Astrocyte of the cerebellum (primary cell): Measurements from ENCODE around the gene INSYN2B.

Experiments
- DNase-seq: peaks from one replicate; pipeline ENCODE4 v3.0.0-alpha.2; 2011; ENCODE audit warnings: low read depth
- H3K4me3 ChIP-seq: 2 replicates; pipeline ENCODE4 v1.5.1; 2011; ENCODE audit warnings: mild to moderate bottlenecking, low read depth, low read length, moderate library complexity
- in situ Hi-C: cut with HindIII; loops from 2 replicates; pipeline ENCODE4 v1.10.0; 2017; ENCODE audit warnings: low sequenced_read_pairs
- TF ChIP-seq, protein P1 (sequence below): IDR thresholded peaks from 2 replicates; pipeline ENCODE4 v1.5.1; 2012; ENCODE audit warnings: low read length, low read depth, moderate library complexity, mild to moderate bottlenecking; ENCODE audit errors: missing control alignments

Gene INSYN2B

DNA sequence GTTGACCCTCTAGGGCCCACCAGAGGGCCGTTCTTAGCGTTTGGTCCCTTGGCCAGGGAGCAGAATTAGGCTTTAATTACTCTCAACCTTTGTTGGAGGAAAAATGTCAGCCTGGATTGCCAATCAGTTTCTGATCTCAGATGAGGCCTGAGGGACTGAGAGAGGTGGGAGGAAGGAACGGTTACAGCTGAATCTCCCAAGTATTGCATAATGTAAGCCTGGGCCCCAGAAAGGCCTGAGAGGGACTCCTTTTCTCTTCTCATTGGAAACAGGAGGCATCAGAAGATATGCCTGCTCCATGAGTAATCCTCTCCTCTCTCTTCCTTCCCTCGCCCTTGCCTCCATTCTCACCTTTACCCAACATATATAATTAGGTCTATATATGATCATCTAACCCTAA, 105.7 kb downstream of the INSYN2B start:
- no peak overlapping the region for H3K4me3 ChIP-seq
- no peak for DNase-seq
- TF ChIP-seq, protein P1, sequence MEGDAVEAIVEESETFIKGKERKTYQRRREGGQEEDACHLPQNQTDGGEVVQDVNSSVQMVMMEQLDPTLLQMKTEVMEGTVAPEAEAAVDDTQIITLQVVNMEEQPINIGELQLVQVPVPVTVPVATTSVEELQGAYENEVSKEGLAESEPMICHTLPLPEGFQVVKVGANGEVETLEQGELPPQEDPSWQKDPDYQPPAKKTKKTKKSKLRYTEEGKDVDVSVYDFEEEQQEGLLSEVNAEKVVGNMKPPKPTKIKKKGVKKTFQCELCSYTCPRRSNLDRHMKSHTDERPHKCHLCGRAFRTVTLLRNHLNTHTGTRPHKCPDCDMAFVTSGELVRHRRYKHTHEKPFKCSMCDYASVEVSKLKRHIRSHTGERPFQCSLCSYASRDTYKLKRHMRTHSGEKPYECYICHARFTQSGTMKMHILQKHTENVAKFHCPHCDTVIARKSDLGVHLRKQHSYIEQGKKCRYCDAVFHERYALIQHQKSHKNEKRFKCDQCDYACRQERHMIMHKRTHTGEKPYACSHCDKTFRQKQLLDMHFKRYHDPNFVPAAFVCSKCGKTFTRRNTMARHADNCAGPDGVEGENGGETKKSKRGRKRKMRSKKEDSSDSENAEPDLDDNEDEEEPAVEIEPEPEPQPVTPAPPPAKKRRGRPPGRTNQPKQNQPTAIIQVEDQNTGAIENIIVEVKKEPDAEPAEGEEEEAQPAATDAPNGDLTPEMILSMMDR: no peak
- in situ Hi-C loops: no loop called here

DNA sequence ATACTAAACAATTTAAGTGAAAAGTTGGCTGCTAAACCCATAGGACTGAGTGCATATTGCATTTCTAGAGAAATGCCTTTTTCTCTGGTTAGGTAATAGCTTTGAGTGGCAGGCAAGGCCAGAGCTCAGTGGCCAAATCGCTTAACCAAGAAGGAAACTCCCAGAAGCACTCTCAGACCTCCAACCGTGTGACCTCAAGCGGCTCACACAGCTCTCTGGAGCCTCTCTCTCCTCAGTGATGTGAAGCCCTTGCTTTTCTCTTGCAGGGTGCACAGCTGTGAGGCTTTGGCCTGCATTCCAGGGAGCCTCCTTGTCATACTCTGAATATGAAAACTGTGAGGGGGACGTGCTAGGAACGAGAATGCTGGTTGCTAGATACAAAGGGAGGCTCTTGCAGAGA, 106.7 kb downstream of the INSYN2B start:
- TF ChIP-seq, protein P1: no peak

DNA sequence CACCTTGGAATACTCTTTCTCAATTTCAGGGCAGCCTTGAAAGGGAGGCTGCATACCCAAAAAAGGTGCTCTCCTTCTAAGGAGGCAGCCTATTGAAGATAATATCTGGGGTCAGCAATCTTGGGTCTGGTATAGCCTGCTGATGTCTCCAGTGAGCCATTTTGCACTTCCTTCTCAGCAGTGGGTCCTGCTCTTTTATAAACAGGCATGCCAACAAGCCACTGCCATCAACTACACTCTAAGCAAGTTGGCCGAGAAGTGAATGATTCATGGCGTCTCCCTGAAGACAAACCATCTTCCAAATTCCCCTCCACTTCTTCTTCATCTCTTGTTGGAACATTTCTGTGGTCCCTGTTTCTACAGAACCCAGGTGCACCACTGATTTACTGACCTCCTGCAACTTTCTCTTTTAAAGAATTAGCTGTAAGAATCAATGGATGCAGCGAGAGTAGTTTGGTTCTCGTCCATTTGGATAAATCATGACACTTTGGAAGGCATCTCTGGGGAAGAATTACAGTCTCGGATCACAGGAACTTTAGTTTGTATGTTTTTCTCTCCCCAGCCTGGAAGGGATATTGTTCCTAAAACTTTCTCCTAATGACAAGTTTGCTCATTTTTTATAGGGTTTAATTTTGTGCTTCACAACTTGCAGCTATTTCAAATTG, 108.3 kb downstream of the INSYN2B start:
- H3K4me3 ChIP-seq: no peak overlapping the region
- no peak for DNase-seq
- TF ChIP-seq, protein P1: no peak
- in situ Hi-C loops: no loop called here

More for the DNA sequence above, 106.7 kb downstream of the INSYN2B start:
- DNase-seq: peak; percentile 68
- no peak overlapping the region for H3K4me3 ChIP-seq
- in situ Hi-C loops: no loop called here

DNA sequence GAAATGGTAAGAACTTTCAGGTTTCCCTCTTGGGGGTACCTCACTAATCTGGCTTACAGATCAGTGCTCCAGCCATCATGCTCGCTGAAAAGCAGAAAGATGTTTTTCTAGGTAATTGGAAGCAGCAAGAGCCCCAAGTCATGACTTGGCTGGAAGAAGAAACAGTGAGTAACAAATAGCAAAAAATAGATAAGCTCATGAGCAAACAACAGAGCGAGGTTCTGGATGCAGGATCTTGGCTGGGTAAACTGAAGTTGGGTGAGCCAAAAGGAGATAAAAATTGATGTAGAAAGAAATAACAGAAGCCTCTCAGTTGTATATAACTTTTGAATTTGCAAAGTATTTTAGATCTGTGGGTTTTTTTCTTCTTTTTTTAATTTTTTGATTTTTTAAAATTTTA, 110.1 kb downstream of the INSYN2B start:
- in situ Hi-C loops: no loop called here
- TF ChIP-seq, protein P1: no peak
- no peak overlapping the region for H3K4me3 ChIP-seq
- no peak for DNase-seq

DNA sequence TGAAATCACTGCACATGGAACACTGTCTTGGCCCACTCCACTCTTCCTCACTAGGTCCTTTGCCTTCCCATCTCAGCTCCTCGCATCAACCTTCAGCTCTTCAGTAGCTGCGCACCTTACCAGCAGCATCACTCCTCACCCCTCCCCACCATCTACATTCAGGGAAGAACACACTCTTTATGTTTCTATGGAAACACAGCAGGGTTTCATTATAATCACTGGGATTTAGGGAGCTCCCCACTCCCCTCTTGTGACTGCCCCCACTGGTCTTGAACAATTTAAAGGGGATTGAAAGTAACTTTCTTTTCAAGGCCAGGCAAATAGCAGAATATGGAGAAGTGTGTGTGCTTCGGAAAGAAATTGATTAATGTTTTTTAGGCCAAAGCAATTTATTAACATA, 111.2 kb downstream of the INSYN2B start:
- no peak overlapping the region for H3K4me3 ChIP-seq
- in situ Hi-C loops: no loop called here
- TF ChIP-seq, protein P1: no peak
- DNase-seq: no peak

DNA sequence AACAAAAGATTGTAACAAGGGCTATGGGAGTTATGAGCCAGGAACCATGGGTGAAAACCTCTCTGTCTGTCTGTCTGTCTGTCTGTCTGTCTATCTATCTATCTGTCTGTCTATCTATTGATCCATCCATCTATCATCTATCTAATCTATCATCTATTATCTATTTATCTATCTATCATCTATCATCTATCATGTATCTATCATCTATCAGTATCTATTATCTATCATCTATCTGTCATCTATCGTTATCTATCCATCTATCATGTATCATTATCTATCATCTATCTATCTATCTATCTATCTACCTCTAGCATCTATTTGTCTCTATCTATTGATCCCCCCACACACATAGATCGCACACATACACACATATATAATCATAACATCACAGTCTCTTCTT, 112.9 kb downstream of the INSYN2B start:
- H3K4me3 ChIP-seq: no peak overlapping the region
- TF ChIP-seq, protein P1: no peak
- DNase-seq: no peak
- in situ Hi-C loops: no loop called here
